HL-60 (cell line): Measurements from ENCODE around the gene DPP6.
"Not testable (repeated sequence)": the region's sequence is repeated elsewhere in the genome, so short reads cannot be mapped to it uniquely, and the experiment has no call there.

Source experiments
- CTCF ChIP-seq: IDR thresholded peaks from one replicate; pipeline ENCODE4 v1.5.1; 2011; ENCODE audit warnings: low read length, control low read depth, inconsistent platforms; ENCODE audit not compliant: insufficient read depth
- POLR2AphosphoS5 ChIP-seq: IDR thresholded peaks from 2 replicates; pipeline ENCODE4 v1.6.1; 2012; ENCODE audit warnings: low read depth
- TF ChIP-seq, protein P1 (sequence below): IDR thresholded peaks from 2 replicates; pipeline ENCODE4 v1.6.1; 2012; ENCODE audit warnings: low read depth; ENCODE audit not compliant: insufficient replicate concordance

DNA sequence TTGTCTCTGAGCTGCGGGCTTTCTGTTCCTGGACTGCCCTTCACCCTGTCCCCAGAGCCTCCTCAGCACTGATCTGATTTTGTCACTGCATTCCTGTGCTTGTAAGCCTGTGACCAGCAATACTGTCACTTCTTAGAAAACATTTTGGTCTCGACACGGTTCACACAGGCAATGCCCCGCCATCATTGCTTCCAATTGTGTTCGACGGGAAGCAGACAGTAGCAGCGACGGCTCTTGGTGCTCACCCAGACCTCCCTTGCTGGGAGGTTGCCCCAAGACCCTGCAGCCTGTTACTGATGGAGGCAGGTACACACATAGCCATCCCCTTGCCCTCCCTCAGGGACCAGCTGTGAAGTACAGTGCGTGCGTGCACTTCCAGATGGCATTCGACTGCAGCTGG, 99.1 kb downstream of the DPP6 start:
- not testable (repeated sequence) for TF ChIP-seq CTCF, POLR2AphosphoS5
- TF ChIP-seq, protein P1, sequence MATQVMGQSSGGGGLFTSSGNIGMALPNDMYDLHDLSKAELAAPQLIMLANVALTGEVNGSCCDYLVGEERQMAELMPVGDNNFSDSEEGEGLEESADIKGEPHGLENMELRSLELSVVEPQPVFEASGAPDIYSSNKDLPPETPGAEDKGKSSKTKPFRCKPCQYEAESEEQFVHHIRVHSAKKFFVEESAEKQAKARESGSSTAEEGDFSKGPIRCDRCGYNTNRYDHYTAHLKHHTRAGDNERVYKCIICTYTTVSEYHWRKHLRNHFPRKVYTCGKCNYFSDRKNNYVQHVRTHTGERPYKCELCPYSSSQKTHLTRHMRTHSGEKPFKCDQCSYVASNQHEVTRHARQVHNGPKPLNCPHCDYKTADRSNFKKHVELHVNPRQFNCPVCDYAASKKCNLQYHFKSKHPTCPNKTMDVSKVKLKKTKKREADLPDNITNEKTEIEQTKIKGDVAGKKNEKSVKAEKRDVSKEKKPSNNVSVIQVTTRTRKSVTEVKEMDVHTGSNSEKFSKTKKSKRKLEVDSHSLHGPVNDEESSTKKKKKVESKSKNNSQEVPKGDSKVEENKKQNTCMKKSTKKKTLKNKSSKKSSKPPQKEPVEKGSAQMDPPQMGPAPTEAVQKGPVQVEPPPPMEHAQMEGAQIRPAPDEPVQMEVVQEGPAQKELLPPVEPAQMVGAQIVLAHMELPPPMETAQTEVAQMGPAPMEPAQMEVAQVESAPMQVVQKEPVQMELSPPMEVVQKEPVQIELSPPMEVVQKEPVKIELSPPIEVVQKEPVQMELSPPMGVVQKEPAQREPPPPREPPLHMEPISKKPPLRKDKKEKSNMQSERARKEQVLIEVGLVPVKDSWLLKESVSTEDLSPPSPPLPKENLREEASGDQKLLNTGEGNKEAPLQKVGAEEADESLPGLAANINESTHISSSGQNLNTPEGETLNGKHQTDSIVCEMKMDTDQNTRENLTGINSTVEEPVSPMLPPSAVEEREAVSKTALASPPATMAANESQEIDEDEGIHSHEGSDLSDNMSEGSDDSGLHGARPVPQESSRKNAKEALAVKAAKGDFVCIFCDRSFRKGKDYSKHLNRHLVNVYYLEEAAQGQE: not testable (repeated sequence)
